Keratinocyte (primary cell): ENCODE data around the gene C11orf16. TPM values are rescaled to one million over a fixed set of nuclear protein-coding genes. Genes with fewer than 3 reads are reported as not detected.

ENCODE experiments used
- DNase-seq: peaks from one replicate; pipeline ENCODE4 v3.0.0-alpha.2; 2011; ENCODE audit warnings: low read depth, missing footprints, low spot score
- FAIRE-seq: peaks from 2 replicates; lab custom pipeline; 2011; peaks lifted over from hg19 to GRCh38; lab: Jason Lieb, UNC
- H2AFZ ChIP-seq: 2 replicates; pipeline ENCODE4 v1.6.0; 2012; ENCODE audit warnings: low read length, control low read depth, inconsistent platforms; ENCODE audit not compliant: control insufficient read depth
- H3K27ac ChIP-seq: 2 replicates; pipeline ENCODE4 v1.5.1; 2011; ENCODE audit warnings: low read length; ENCODE audit not compliant: control insufficient read depth, insufficient read depth
- H3K27me3 ChIP-seq: 3 replicates; pipeline ENCODE4 v1.6.0; 2011; ENCODE audit warnings: low read length; ENCODE audit not compliant: control insufficient read depth, insufficient read depth; ENCODE audit errors: extremely low read depth
- H3K36me3 ChIP-seq, 2 experiments: 2 replicates in 1 of 2; 3 replicates in 1 of 2; pipeline ENCODE4 v1.5.1; 2011; ENCODE audit warnings: low read length in 2 of 2, mild to moderate bottlenecking in 1 of 2; ENCODE audit not compliant: control insufficient read depth in 2 of 2, insufficient read depth in 2 of 2; ENCODE audit errors: extremely low read depth in 1 of 2
- H3K4me1 ChIP-seq: 3 replicates; pipeline ENCODE4 v1.5.1; 2011; ENCODE audit warnings: low read length; ENCODE audit not compliant: control insufficient read depth, insufficient read depth; ENCODE audit errors: extremely low read depth
- H3K4me2 ChIP-seq: 3 replicates; pipeline ENCODE4 v1.6.0; 2011; ENCODE audit warnings: low read depth, low read length; ENCODE audit not compliant: control insufficient read depth, insufficient read depth; ENCODE audit errors: extremely low read depth
- H3K4me3 ChIP-seq, 3 experiments: fragments of 200-600 bp in 1 of 3; sonication (generic) in 1 of 3; 2 replicates in 2 of 3; 3 replicates in 1 of 3; pipeline ENCODE4 v1.5.1; 2011 to 2016; ENCODE audit warnings: low read length in 3 of 3, mild to moderate bottlenecking in 3 of 3, control low read depth in 2 of 3, inconsistent platforms in 1 of 3, low read depth in 1 of 3, mixed read lengths in 1 of 3, mixed run types in 1 of 3, moderate library complexity in 1 of 3; ENCODE audit not compliant: control insufficient read depth in 2 of 3, insufficient read depth in 2 of 3; ENCODE audit errors: extremely low read depth in 1 of 3
- H3K79me2 ChIP-seq: 2 replicates; pipeline ENCODE4 v1.6.0; 2012; ENCODE audit warnings: low read length; ENCODE audit not compliant: control insufficient read depth, insufficient read depth
- H3K9ac ChIP-seq: 3 replicates; pipeline ENCODE4 v1.6.0; 2011; ENCODE audit warnings: low read length; ENCODE audit not compliant: control insufficient read depth, insufficient read depth; ENCODE audit errors: extremely low read depth
- H3K9me1 ChIP-seq: 3 replicates; pipeline ENCODE4 v1.6.0; 2011; ENCODE audit warnings: low read length; ENCODE audit not compliant: control insufficient read depth, insufficient read depth; ENCODE audit errors: extremely low read depth
- H3K9me3 ChIP-seq: 2 replicates; pipeline ENCODE4 v1.5.1; 2012; ENCODE audit warnings: low read depth, low read length; ENCODE audit not compliant: control insufficient read depth
- H4K20me1 ChIP-seq: 3 replicates; pipeline ENCODE4 v1.6.0; 2011; ENCODE audit warnings: low read length; ENCODE audit not compliant: control insufficient read depth, insufficient read depth; ENCODE audit errors: extremely low read depth
- CTCF ChIP-seq, 3 experiments: IDR thresholded peaks in 1 of 3; conservative IDR thresholded peaks in 1 of 3; optimal IDR thresholded peaks in 1 of 3; 2 replicates in 2 of 3; 3 replicates in 1 of 3; pipeline versions ENCODE3 to v1.5.1; 2011; ENCODE audit warnings: low read length in 3 of 3, mild to moderate bottlenecking in 3 of 3, moderate library complexity in 2 of 3, control low read depth in 1 of 3, inconsistent platforms in 1 of 3; ENCODE audit not compliant: insufficient read depth in 2 of 3; ENCODE audit errors: extremely low read depth in 1 of 3
- EZH2 ChIP-seq: IDR thresholded peaks from one replicate; pipeline ENCODE4 v1.6.1; 2012; ENCODE audit warnings: inconsistent platforms, mild to moderate bottlenecking, low read length, moderate library complexity
- dilution Hi-C: fragments of 300-500 bp; cut with MboI; formaldehyde crosslinking; loops from one replicate; pipeline ENCODE4 v1.7.0; 2020; ENCODE audit warnings: low sequenced_read_pairs; ENCODE audit not compliant: extremely low pct_ligation_motif_present
- polyA plus RNA-seq, 5 experiments: library from polyadenylated mRNA; depleted of rRNA in 3 of 5; stranded (reverse) in 3 of 5; stranded (forward) in 1 of 5; unstranded in 1 of 5; fragments of >200 nt; gene quantifications; 1 replicate in 1 of 5; 2 replicates in 3 of 5; 3 replicates in 1 of 5; pipeline versions ENCODE4 v1.2.1 to v1.2.3, GENCODE V29; 2011 to 2012; ENCODE audit warnings: missing spikeins in 2 of 5, low read depth in 1 of 5, low replicate concordance in 1 of 5

Gene C11orf16
- polyA plus RNA-seq, 1 donor (not counting 4 experiments of a cell fraction or from before 2014, with no cell fraction given), result not detected

GRCh38 chr11:8948886-8949285 lies 16.1 kb upstream of the C11orf16 start:
- no peaks in the 10 kb centered on the region for H3K27me3 ChIP-seq
- H3K9me3 ChIP-seq, result no peaks in the 10 kb centered on the region
- DNase-seq (no peak), FAIRE-seq (no peak)
- H3K4me2 ChIP-seq, result no peak overlapping the region
- H3K4me3 ChIP-seq, result no peak overlapping the region
- H3K9me1 ChIP-seq, result no peaks in the 10 kb centered on the region
- H3K36me3 ChIP-seq, result peaks cover 6 to 8% of the 10 kb centered on the region in 2 experiments
- H3K79me2 ChIP-seq, result no peaks in the 10 kb centered on the region
- H4K20me1 ChIP-seq, result no peaks in the 10 kb centered on the region
- no peak overlapping the region for H2AFZ ChIP-seq
- no peak overlapping the region for H3K9ac ChIP-seq
- TF ChIP-seq EZH2 (no peak), CTCF (optimal IDR thresholded peaks at IDR 0.05 in 1 of 3, IDR thresholded peaks at IDR 0.05 in 1 of 3, conservative IDR thresholded peaks at IDR 0.05 in 1 of 3; ENCODE audit: extremely low read depth in 1 of 3, insufficient read depth in 2 of 3, low read length in 3 of 3) (no peak)
- no peak overlapping the region for H3K27ac ChIP-seq
- no peaks in the 10 kb centered on the region for H3K4me1 ChIP-seq
- dilution Hi-C loops, result no loop called here

DNA sequence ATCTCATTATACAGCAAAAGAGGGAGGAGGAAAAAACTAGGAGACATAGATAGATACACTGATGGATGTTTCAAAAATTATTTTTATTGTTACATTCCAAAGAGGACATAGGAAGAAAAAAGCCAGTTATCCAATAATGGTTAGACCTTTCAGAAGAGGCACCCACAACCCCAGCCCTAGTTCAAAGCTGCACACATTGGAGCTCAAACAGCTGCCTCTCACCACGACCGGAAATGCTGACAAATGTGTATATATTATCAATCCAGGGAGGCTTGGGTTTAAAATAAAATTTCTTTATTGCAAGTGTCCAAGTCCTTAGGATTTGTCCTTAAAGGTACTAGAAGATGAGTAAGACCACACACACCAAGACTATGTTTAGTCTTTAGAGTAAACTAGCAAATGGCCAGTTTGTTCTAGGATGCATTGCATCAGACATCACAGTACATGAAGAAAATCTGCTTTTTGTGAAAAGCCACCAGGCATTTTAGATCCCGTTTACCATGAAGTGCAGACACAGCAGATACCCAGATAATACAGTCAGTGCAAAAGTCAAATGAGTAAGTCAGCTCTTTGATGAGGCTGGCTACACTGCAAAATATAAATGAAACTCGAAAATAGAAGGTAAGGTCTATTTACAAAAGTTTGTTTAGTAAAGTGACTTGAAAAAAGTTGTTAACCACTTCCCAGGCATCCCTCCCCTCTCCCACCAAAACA lies 14.6 kb upstream of the C11orf16 start:
- no peaks in the 10 kb centered on the region for H3K9me1 ChIP-seq
- H3K4me2 ChIP-seq, result no peak overlapping the region
- H3K4me3 ChIP-seq, result no peak overlapping the region
- no peak for TF ChIP-seq EZH2
- DNase-seq (no peak), FAIRE-seq (no peak)
- H3K4me1 ChIP-seq, result no peaks in the 10 kb centered on the region
- H3K79me2 ChIP-seq, result no peaks in the 10 kb centered on the region
- H3K36me3 ChIP-seq, result peaks cover 6% of the 10 kb centered on the region in 2 experiments
- no peaks in the 10 kb centered on the region for H4K20me1 ChIP-seq
- no peak overlapping the region for H3K27ac ChIP-seq
- no peaks in the 10 kb centered on the region for H3K9me3 ChIP-seq
- no peak overlapping the region for H3K9ac ChIP-seq
- dilution Hi-C loops, result no loop called here
- no peaks in the 10 kb centered on the region for H3K27me3 ChIP-seq
- no peak overlapping the region for H2AFZ ChIP-seq
